ENCODE measurements around the gene AHI1.

DNA sequence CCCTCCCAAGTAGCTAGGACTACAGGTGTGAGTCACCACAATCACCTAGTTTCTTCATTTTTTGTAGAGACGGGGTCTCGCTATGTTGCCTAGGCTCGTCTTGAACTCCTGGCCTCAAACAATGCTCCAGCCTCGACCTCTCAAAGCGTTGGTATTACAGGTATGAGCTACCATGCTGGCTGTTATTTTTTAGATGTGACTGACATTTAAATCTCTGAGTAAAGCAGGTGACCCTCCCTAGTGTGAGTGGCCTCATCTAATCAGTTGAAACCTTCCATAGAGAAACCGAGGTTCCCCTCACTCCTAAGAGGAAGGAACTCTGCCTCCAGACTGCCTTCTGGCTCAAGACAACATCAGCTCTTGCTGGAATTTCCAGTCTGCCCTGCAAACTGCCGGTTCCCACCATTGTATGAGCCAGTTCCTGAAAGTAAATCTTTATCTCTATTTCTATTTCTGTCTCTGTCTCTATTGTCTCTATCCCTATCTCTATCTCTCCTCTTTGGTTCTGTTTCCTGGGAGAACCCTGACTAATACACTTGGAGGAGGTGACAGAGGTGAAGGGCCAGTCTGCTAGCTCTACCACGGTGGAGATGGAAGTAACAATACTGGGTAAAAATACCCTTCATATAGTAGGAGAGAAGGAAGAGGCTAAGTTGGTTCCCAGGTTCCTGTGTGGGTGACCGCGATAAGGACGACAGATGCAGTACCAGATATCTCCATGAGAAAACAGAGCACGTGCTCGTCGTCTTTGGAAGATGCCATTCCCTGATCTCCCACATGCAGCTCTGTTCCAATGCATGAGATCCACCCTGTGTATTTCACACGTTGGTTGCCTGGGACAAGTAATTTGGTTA lies 235.4 kb downstream of the AHI1 start:
- TF ChIP-seq POLR2AphosphoS5 (IDR thresholded peaks at IDR 0.05; ENCODE audit: low read depth, low read length), result no peak
- no peak for TF ChIP-seq JUND (IDR thresholded peaks at IDR 0.05)
- no peak for TF ChIP-seq YY1 (IDR thresholded peaks at IDR 0.05; ENCODE audit: low read depth)
- TF ChIP-seq, protein P1, sequence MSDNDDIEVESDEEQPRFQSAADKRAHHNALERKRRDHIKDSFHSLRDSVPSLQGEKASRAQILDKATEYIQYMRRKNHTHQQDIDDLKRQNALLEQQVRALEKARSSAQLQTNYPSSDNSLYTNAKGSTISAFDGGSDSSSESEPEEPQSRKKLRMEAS (IDR thresholded peaks at IDR 0.05; ENCODE audit: low read depth), result no peak
- TF ChIP-seq, protein P2, sequence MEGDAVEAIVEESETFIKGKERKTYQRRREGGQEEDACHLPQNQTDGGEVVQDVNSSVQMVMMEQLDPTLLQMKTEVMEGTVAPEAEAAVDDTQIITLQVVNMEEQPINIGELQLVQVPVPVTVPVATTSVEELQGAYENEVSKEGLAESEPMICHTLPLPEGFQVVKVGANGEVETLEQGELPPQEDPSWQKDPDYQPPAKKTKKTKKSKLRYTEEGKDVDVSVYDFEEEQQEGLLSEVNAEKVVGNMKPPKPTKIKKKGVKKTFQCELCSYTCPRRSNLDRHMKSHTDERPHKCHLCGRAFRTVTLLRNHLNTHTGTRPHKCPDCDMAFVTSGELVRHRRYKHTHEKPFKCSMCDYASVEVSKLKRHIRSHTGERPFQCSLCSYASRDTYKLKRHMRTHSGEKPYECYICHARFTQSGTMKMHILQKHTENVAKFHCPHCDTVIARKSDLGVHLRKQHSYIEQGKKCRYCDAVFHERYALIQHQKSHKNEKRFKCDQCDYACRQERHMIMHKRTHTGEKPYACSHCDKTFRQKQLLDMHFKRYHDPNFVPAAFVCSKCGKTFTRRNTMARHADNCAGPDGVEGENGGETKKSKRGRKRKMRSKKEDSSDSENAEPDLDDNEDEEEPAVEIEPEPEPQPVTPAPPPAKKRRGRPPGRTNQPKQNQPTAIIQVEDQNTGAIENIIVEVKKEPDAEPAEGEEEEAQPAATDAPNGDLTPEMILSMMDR (IDR thresholded peaks at IDR 0.05), result no peak
- no peak for TF ChIP-seq FOXJ3 (CRISPR knock-in tag; IDR thresholded peaks at IDR 0.05)
